HG02870 (cell line): ENCODE data around the gene NDUFS1.
"Not testable (repeated sequence)": the region's sequence is repeated elsewhere in the genome, so short reads cannot be mapped to it uniquely, and the experiment has no call there.

Experiments used
- ATAC-seq: cut with Tn5 transposase; IDR thresholded peaks from one replicate; pipeline ENCODE4 v1.9.1; 2021; ENCODE audit warnings: mild to moderate bottlenecking, moderate library complexity; ENCODE audit not compliant: unreplicated experiment

NDUFS1 gene

GRCh38 chr2:206163251-206163880 is 4.1 kb upstream of the NDUFS1 start:
- no peak for ATAC-seq

GRCh38 chr2:206162401-206162800 is 3.2 kb upstream of the NDUFS1 start:
- not testable (repeated sequence) for ATAC-seq

- no peak for ATAC-seq
Observed at GRCh38 chr2:206160807-206161179, 1.5 kb upstream of the NDUFS1 start.

- peak; percentile 40 for ATAC-seq
Observed at GRCh38 chr2:206160125-206160806, 1.0 kb upstream of the NDUFS1 start.

GRCh38 chr2:206158563-206159345 is 490 bp downstream of the NDUFS1 start:
- peak; percentile 14 for ATAC-seq

- ATAC-seq, result not testable (repeated sequence)
Observed at GRCh38 chr2:206157014-206157413, 2.2 kb downstream of the NDUFS1 start.

- no peak for ATAC-seq
Observed at GRCh38 chr2:206154197-206154596, 5.0 kb downstream of the NDUFS1 start.

GRCh38 chr2:206150631-206151030 is 8.6 kb downstream of the NDUFS1 start:
- ATAC-seq, result no peak

GRCh38 chr2:206150168-206150567 is 9.1 kb downstream of the NDUFS1 start:
- ATAC-seq, result no peak

GRCh38 chr2:206149330-206149729 is 9.9 kb downstream of the NDUFS1 start:
- ATAC-seq, result no peak

GRCh38 chr2:206145665-206146064 is 13.6 kb downstream of the NDUFS1 start:
- no peak for ATAC-seq

GRCh38 chr2:206144383-206144782 is 14.9 kb downstream of the NDUFS1 start:
- ATAC-seq, result no peak

- no peak for ATAC-seq
Observed at GRCh38 chr2:206143451-206143850, 15.8 kb downstream of the NDUFS1 start.

GRCh38 chr2:206127656-206128055 is 31.6 kb downstream of the NDUFS1 start:
- ATAC-seq, result no peak

- no peak for ATAC-seq
Observed at GRCh38 chr2:206125901-206126300, 33.3 kb downstream of the NDUFS1 start.

- not testable (repeated sequence) for ATAC-seq
Observed at GRCh38 chr2:206122569-206122968, 36.7 kb downstream of the NDUFS1 start.

GRCh38 chr2:206116278-206116677 is 43.0 kb downstream of the NDUFS1 start:
- ATAC-seq, result no peak

GRCh38 chr2:206115026-206115578 is 44.1 kb downstream of the NDUFS1 start:
- ATAC-seq, result no peak

GRCh38 chr2:206112846-206113547 is 46.2 kb downstream of the NDUFS1 start:
- no peak for ATAC-seq

GRCh38 chr2:206112108-206112507 is 47.1 kb downstream of the NDUFS1 start:
- ATAC-seq, result no peak

GRCh38 chr2:206108713-206109112 is 50.5 kb downstream of the NDUFS1 start:
- ATAC-seq, result no peak
